RWPE1 (cell line): ENCODE measurements around the gene PTBP3.

Source experiments
- CTCF ChIA-PET: fragments of 350-600 bp; sonication (Branson Sonifier 250); formaldehyde crosslinking; extraction: SDS; loops from one replicate; lab custom pipeline; 2021; lab: Yijun Ruan, JAX
- POLR2A ChIA-PET: fragments of 400-600 bp; formaldehyde crosslinking; extraction: SDS; loops from one replicate; lab custom pipeline; 2020; ENCODE audit warnings: antibody characterized with exemption; ENCODE audit not compliant: low non-redundant PET; lab: Yijun Ruan, JAX
- DNase-seq: peaks from one replicate; pipeline ENCODE4 v3.0.0; 2012; ENCODE audit warnings: low spot score
- H3K27ac ChIP-seq: fragments of 450-650 bp; 2 replicates; pipeline ENCODE4 v1.5.1; 2017
- TF ChIP-seq, protein P1 (sequence below): fragments of 450-650 bp; conservative IDR thresholded peaks from 2 replicates; pipeline ENCODE4 v1.5.1; 2017; ENCODE audit warnings: low read depth, mild to moderate bottlenecking

The PTBP3 gene

GRCh38 chr9:112348257-112349007, 15.0 kb upstream of the PTBP3 start:
- CTCF ChIA-PET: no interaction called here
- POLR2A ChIA-PET: no interaction called here
- TF ChIP-seq, protein P1, sequence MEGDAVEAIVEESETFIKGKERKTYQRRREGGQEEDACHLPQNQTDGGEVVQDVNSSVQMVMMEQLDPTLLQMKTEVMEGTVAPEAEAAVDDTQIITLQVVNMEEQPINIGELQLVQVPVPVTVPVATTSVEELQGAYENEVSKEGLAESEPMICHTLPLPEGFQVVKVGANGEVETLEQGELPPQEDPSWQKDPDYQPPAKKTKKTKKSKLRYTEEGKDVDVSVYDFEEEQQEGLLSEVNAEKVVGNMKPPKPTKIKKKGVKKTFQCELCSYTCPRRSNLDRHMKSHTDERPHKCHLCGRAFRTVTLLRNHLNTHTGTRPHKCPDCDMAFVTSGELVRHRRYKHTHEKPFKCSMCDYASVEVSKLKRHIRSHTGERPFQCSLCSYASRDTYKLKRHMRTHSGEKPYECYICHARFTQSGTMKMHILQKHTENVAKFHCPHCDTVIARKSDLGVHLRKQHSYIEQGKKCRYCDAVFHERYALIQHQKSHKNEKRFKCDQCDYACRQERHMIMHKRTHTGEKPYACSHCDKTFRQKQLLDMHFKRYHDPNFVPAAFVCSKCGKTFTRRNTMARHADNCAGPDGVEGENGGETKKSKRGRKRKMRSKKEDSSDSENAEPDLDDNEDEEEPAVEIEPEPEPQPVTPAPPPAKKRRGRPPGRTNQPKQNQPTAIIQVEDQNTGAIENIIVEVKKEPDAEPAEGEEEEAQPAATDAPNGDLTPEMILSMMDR: no peak
- DNase-seq: no peak
- no peak overlapping the region for H3K27ac ChIP-seq

DNA sequence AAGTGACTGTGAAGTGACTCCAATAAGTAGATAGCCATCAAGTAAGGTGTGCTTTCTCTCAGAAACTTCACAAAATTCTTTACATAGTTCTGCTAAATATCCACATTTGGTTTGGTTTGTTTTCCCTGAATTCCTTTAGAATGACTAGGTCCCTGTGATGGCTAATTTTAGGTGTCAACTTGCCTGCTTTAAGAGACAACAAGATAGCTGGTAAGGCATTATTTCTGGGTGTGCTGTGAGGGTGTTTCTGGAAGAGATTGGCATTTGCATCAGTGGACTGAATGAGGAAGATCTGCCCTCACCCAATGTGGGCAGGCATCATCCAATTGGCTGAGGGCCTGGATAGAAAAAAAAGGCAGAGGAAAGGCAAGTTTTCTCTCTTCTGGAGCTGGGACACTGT, 8.3 kb upstream of the PTBP3 start:
- TF ChIP-seq, protein P1: no peak
- peak; percentile 30 for DNase-seq
- POLR2A ChIA-PET: interaction anchor here (0.6 kb wide), 1 partner anchor 190 kb away, joined by 3 read pairs; no protein-coding TSS in a partner anchor
- CTCF ChIA-PET: no interaction called here
- peak overlapping the region; percentile 15; the same call in 1 of the 2 replicates for H3K27ac ChIP-seq

GRCh38 chr9:112339886-112340285, 6.5 kb upstream of the PTBP3 start:
- TF ChIP-seq, protein P1: no peak
- no peak for DNase-seq
- H3K27ac ChIP-seq: no peak overlapping the region
- CTCF ChIA-PET: no interaction called here
- POLR2A ChIA-PET: no interaction called here

- TF ChIP-seq, protein P1: no peak
- H3K27ac ChIP-seq: no peak overlapping the region
- peak; percentile 33 for DNase-seq
- CTCF ChIA-PET: interaction anchor here (0.6 kb wide), 1 partner anchor 75 kb away, joined by 3 read pairs; no protein-coding TSS in a partner anchor
- POLR2A ChIA-PET: no interaction called here
Observed at GRCh38 chr9:112338561-112338960, 5.1 kb upstream of the PTBP3 start.

DNA sequence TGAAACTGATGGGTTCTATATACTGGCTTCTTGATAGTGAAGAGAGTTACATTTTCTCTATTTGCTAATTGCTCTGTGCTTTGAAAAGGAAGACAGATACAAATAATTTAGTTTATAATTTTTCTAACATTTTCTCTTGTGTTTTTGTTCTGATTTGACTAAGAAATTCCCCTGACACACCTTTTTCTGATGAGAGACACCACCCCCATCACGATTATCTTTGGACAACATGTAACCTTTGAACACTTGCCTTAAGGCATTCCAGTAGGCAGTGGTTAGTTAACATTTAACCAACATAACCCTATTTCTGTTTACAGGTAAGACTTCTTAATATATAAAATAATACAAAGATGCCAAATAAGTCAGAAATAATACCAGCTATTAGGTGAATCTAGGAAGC, 4.1 kb upstream of the PTBP3 start:
- no peak overlapping the region for H3K27ac ChIP-seq
- TF ChIP-seq, protein P1: no peak
- ChIA-PET POLR2A (no interaction called here), CTCF (interaction anchor here (1.0 kb wide), 1 partner anchor 225 kb away, joined by 3 read pairs; no protein-coding TSS in a partner anchor)
- DNase-seq: no peak

DNA sequence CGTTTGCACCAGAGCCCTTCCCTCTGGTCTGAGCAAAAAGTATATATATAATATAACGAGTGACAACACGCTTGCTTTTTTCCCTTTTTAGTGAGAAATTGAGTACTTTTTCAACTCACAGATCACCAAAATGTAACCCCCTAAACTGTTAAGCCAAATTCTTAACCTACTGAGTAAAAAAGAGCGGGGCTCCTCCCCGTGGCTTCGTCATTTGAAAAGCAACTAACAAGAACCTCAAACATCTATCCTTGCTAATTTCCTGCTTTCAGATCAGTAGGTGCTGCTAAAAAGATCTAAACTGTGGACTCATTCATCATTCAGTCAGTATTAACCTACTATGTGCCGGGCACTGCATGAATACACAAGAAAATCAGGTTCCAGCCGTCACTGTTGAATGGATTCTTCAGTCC, 1.0 kb upstream of the PTBP3 start:
- TF ChIP-seq, protein P1: no peak
- H3K27ac ChIP-seq: peak overlapping the region; percentile 99
- DNase-seq: peak; percentile 31
- ChIA-PET POLR2A (interaction anchor here (0.5 kb wide), 2 partner anchors 168 to 377 kb away, joined by 3 to 5 read pairs; no protein-coding TSS in a partner anchor), CTCF (interaction anchor here (0.6 to 4.1 kb wide), 5 partner anchors 11 to 237 kb away, joined by 3 to 34 read pairs (median 4); no protein-coding TSS in a partner anchor)
